K562 (cell line): ENCODE results near the gene REC8. TPM values are rescaled to one million over a fixed set of nuclear protein-coding genes. Genes with fewer than 3 reads are reported as not detected.
A peak's percentile ranks its signal among the peaks of the same experiment; 100 is the strongest.

Experiments
- ATAC-seq: fragments of 200-7000 bp; cut with Tn5 transposase; 3 replicates; pipeline ENCODE4 v1.9.1; 2020; ENCODE audit warnings: moderate library complexity
- BruUV-seq: library from RNA; stranded (reverse); fragments of 400-500 nt; replicated peaks from 2 replicates; lab custom pipeline; 2021; lab: Mats Ljungman, UMichigan
- CTCF ChIA-PET: fragments of 300-600 bp; formaldehyde crosslinking; extraction: SDS; loops from one replicate; lab custom pipeline; 2021; ENCODE audit warnings: low intra/inter-chr PET ratio; lab: Yijun Ruan, JAX
- POLR2A ChIA-PET: fragments of 300-600, 350-650 bp; sonication (Branson Sonifier 250); formaldehyde crosslinking; extraction: SDS; loops from one replicate; lab custom pipeline; 2021; ENCODE audit warnings: antibody characterized with exemption, inconsistent platforms; lab: Yijun Ruan, JAX
- DNase-seq, 4 experiments: peaks; one replicate each; pipeline versions ENCODE4 v3.0.0 to v3.0.0-alpha.2; 2011 to 2018; ENCODE audit warnings: low spot score in 3 of 4, mixed read lengths in 3 of 4; ENCODE audit errors: extremely low read depth in 1 of 4
- FAIRE-seq: peaks from 2 replicates; lab custom pipeline; 2011; peaks lifted over from hg19 to GRCh38; lab: Jason Lieb, UNC
- H2AFZ ChIP-seq: 2 replicates; pipeline ENCODE4 v1.6.0; 2011; ENCODE audit warnings: low read depth, low read length, control low read depth, inconsistent platforms
- H3K27ac ChIP-seq: fragments of 200-600 bp; 3 replicates; pipeline ENCODE4 v1.8.0; 2011; ENCODE audit warnings: low read depth, mild to moderate bottlenecking, control low read depth, inconsistent platforms, low read length, moderate library complexity, mixed read lengths; ENCODE audit errors: extremely low read depth
- H3K27me3 ChIP-seq, 2 experiments: fragments of 300-600 bp in 1 of 2; 2 replicates in 1 of 2; 3 replicates in 1 of 2; pipeline versions ENCODE4 v1.6.0 to v1.8.0; 2011; ENCODE audit warnings: inconsistent platforms in 2 of 2, low read length in 2 of 2, mild to moderate bottlenecking in 1 of 2, mixed read lengths in 1 of 2, moderate library complexity in 1 of 2; ENCODE audit not compliant: control insufficient read depth in 2 of 2, insufficient read depth in 2 of 2
- H3K36me3 ChIP-seq: fragments of 300-600 bp; 3 replicates; pipeline ENCODE4 v1.8.0; 2011; ENCODE audit warnings: mild to moderate bottlenecking, low read length, inconsistent platforms; ENCODE audit not compliant: control insufficient read depth, insufficient read depth
- H3K4me1 ChIP-seq, 2 experiments: fragments of 200-600 bp in 1 of 2; replicated peaks in 1 of 2; 2 replicates in 1 of 2; 3 replicates in 1 of 2; pipeline versions ENCODE4 v1.5.1 to v1.8.0; 2011; ENCODE audit warnings: inconsistent platforms in 2 of 2, low read length in 2 of 2, mild to moderate bottlenecking in 1 of 2, mixed read lengths in 1 of 2, moderate library complexity in 1 of 2; ENCODE audit not compliant: control insufficient read depth in 2 of 2, insufficient read depth in 2 of 2
- H3K4me2 ChIP-seq: 2 replicates; pipeline ENCODE4 v1.6.1; 2011; ENCODE audit warnings: low read length, control low read depth, inconsistent platforms, mixed read lengths; ENCODE audit not compliant: insufficient read depth
- H3K4me3 ChIP-seq: fragments of 200-600 bp; sonication (generic), shearing (Covaris generic); 2 replicates; pipeline ENCODE4 v1.5.1; 2016; ENCODE audit warnings: control low read depth, inconsistent platforms
- H3K79me2 ChIP-seq: fragments of 200-600 bp; 3 replicates; pipeline ENCODE4 v1.8.0; 2011; ENCODE audit warnings: low read length, inconsistent platforms; ENCODE audit not compliant: control insufficient read depth, insufficient read depth
- H3K9ac ChIP-seq, 2 experiments: 2 replicates each; pipeline versions ENCODE4 v1.6.0 to v1.6.1; 2011; ENCODE audit warnings: low read depth in 2 of 2, low read length in 2 of 2, control low read depth in 1 of 2, inconsistent platforms in 1 of 2, mild to moderate bottlenecking in 1 of 2, mixed read lengths in 1 of 2; ENCODE audit not compliant: insufficient read depth in 1 of 2
- H3K9me1 ChIP-seq: one replicate; pipeline ENCODE4 v1.6.0; 2011; ENCODE audit warnings: inconsistent platforms, mild to moderate bottlenecking, low read length, moderate library complexity; ENCODE audit not compliant: control insufficient read depth, insufficient read depth
- H3K9me3 ChIP-seq: replicated peaks from 2 replicates; pipeline ENCODE4 v1.5.1; 2011; ENCODE audit warnings: low read depth, low read length, inconsistent platforms; ENCODE audit not compliant: control insufficient read depth, insufficient read depth
- H4K20me1 ChIP-seq: replicated peaks from 2 replicates; pipeline ENCODE4 v1.6.1; 2011; ENCODE audit warnings: low read length, inconsistent platforms, mixed read lengths; ENCODE audit not compliant: control insufficient read depth, insufficient read depth
- WGBS: fragments of 100-300 bp; shearing (Covaris generic); methylation state at CpG from one replicate; pipeline ENCODE4 v1.1.6; 2016; ENCODE audit warnings: low coverage, mixed read lengths; ENCODE audit not compliant: insufficient coverage; ENCODE audit errors: missing lambda C conversion rate; 5-methylcytosine and 5-hydroxymethylcytosine counted together
- in situ Hi-C: fragments of 300-500 bp; cut with MboI; formaldehyde crosslinking; loops from 4 replicates; pipeline ENCODE4 v1.15.0; 2018; ENCODE audit warnings: inconsistent platforms, mixed read lengths
- intact Hi-C: fragments of 100-400 bp; cut with micrococcal nuclease; formaldehyde crosslinking; loops from 2 replicates; pipeline ENCODE4 v1.14.2; 2022
- polyA plus RNA-seq, 8 experiments: library from polyadenylated mRNA; depleted of rRNA in 4 of 8; stranded (reverse) in 5 of 8; unstranded in 3 of 8; fragments of >200 nt; fragmentation: Nextera tagmentation in 2 of 8; fragmentation: Illumina TruSeq in 1 of 8; extraction: Ambion mirVana in 2 of 8; extraction: Trizol in 1 of 8; gene quantifications; 2 replicates each; pipeline versions ENCODE4 v1.2.1 to v1.2.3, GENCODE V29; 2011 to 2014; ENCODE audit warnings: inconsistent platforms in 1 of 8, missing spikeins in 1 of 8
- total RNA-seq, 7 experiments: library from RNA; depleted of rRNA in 6 of 7; stranded (reverse); fragments of >200 nt in 6 of 7; fragmentation: Illumina TruSeq in 2 of 7; extraction: Trizol in 2 of 7; gene quantifications; 2 replicates each; pipeline versions ENCODE4 v1.2.1 to v1.2.3, GENCODE V29; 2011 to 2021; ENCODE audit warnings: low replicate concordance in 1 of 7
- TF ChIP-seq, protein P1 (sequence below), 2 experiments: fragments of 450-650 bp; IDR thresholded peaks; 2 replicates each; pipeline ENCODE4 v1.6.1; 2016; ENCODE audit warnings: mild to moderate bottlenecking in 2 of 2, borderline replicate concordance in 1 of 2, low read depth in 1 of 2, moderate library complexity in 1 of 2

The REC8 gene
- total and polyA plus RNA-seq, 9 of the 15 experiments (the other 6 are each of a cell fraction or from before 2014, with no cell fraction given): 0.11 to 2.5 (median 0.85) TPM

DNA sequence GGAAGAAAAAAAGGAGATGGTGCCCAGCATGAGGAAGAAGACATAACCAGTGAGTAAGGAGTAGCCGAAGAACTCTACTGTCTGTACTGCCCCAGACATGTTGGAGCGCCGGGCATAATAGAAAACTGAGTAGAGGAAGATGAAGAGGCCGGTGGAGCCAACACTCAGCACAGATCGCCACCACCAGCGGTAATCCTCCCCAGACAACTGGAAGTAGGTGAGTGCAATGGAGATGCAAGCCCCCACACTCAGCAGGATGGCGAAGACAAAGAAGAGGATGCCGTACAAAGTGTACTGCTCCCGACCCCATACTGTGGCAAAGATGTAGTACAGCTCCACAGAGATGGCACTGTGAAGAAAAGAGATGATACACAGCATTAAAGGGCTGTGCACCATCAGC is 17.6 kb downstream of the REC8 start:
- H4K20me1 ChIP-seq: peaks cover 9% of the 10 kb centered on the region; the same call in 1 of the 2 replicates
- no peak overlapping the region for H3K4me3 ChIP-seq
- no peaks in the 10 kb centered on the region for H3K27me3 ChIP-seq
- ChIA-PET POLR2A (interaction anchor here (0.6 to 1.3 kb wide), 9 partner anchors 10 to 111 kb away, joined by 3 to 9 read pairs (median 3); partner anchors contain the start of genes DHRS1, IRF9, NOP9 and TINF2), CTCF (no interaction called here)
- 81% methylated on average over 7 of the region's 9 CpGs for WGBS
- no peak for FAIRE-seq
- H2AFZ ChIP-seq: no peak overlapping the region
- in situ Hi-C loops (no loop called here), intact Hi-C loops (no loop called here)
- peaks cover 66% of the 10 kb centered on the region; the same call in 2 of the 3 replicates for H3K36me3 ChIP-seq
- H3K4me2 ChIP-seq: peak overlapping the region; percentile 87
- no peaks in the 10 kb centered on the region for H3K9me3 ChIP-seq
- no TSS peak for BruUV-seq
- DNase-seq: no peak
- peaks cover 3% of the 10 kb centered on the region for H3K9me1 ChIP-seq
- TF ChIP-seq, protein P1, sequence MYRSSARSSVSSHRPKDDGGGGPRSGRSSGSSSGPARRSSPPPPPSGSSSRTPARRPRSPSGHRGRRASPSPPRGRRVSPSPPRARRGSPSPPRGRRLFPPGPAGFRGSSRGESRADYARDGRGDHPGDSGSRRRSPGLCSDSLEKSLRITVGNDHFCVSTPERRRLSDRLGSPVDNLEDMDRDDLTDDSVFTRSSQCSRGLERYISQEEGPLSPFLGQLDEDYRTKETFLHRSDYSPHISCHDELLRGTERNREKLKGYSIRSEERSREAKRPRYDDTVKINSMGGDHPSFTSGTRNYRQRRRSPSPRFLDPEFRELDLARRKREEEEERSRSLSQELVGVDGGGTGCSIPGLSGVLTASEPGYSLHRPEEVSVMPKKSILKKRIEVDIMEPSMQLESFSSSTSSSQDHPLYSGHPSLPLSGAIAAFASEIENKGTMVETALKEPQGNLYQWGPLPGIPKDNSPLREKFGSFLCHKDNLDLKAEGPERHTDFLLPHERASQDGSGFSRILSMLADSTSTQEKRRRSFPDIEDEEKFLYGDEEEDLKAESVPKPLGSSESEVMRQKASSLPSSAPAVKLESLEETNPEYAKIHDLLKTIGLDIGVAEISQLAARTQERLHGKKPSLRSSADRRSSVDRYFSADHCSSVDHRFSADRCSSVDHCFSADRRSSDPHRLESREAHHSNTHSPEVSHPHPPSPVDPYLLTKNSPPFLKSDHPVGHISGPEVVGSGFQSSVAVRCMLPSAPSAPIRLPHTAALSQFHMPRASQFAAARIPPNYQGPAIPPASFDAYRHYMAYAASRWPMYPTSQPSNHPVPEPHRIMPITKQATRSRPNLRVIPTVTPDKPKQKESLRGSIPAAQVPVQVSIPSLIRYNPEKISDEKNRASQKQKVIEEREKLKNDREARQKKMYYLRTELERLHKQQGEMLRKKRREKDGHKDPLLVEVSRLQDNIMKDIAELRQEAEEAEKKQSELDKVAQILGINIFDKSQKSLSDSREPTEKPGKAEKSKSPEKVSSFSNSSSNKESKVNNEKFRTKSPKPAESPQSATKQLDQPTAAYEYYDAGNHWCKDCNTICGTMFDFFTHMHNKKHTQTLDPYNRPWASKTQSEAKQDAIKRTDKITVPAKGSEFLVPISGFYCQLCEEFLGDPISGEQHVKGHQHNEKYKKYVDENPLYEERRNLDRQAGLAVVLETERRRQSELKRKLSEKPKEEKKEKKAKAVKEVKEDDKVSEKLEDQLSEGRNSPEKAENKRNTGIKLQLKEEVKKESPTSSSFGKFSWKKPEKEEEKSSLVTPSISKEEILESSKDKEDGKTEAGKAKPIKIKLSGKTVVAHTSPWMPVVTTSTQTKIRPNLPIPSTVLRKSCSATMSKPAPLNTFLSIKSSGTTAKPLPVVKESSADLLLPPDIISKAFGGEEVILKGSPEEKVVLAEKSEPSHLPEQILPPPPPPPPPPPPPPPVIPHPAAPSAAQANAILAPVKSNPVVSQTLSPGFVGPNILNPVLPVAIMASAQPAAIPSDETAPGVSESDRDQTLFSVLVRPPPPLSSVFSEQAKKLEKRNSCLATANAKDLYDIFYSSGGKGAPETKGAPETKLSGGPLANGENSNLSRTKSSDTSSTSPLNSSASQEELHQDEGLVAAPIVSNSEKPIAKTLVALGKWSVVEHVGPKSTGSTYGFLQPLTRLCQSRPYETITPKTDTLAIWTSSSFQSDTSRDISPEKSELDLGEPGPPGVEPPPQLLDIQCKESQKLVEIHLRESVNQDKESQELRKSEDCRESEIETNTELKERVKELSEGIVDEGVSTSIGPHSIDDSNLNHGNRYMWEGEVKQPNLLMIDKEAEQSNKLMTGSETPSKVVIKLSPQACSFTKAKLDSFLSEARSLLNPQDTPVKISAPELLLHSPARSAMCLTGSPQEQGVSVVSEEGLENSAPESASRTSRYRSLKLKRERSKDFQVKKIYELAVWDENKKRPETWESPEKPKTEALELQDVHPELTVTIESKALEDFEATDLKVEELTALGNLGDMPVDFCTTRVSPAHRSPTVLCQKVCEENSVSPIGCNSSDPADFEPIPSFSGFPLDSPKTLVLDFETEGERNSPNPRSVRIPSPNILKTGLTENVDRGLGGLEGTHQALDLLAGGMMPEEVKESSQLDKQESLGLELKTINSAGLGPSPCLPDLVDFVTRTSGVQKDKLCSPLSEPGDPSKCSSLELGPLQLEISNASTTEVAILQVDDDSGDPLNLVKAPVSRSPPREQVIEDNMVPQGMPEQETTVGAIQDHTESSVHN (IDR thresholded peaks at IDR 0.05; ENCODE audit: borderline replicate concordance in 1 of 2, low read depth in 1 of 2): no peak
- ATAC-seq: no peak
- no peak overlapping the region; the same call in 2 of the 3 replicates for H3K27ac ChIP-seq
- H3K9ac ChIP-seq: no peak overlapping the region; a peak in 1 of 4 replicates
- H3K4me1 ChIP-seq: peaks cover 1 to 21% of the 10 kb centered on the region in 2 experiments; a peak in 3 of 5 replicates
- peaks cover 30% of the 10 kb centered on the region for H3K79me2 ChIP-seq
